Measurements from ENCODE around the gene RBM5.

Gene RBM5

DNA sequence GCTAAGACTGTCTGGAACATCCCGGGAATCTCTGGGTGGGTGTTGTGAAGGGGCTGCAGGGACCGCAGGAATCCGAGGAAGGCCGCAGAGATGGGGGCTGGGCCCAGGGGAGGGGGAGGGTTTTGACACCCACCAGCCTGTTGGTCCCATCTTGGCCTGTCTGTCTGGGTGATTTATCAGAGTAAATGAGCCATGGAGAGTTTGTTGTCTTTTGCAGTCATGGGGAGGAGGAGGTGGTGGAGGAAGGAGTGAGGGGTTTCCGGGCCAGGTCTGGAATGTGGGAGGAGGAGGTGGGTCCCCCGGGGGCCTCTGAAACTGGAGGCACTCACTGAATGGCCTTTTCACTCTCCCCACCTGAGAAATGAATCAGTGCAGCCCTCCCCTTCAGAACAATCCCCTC lies 77.9 kb downstream of the RBM5 start:
- Histone ChIP-seq H2BK120ac (ENCODE audit: insufficient read depth, low read length, poor library complexity) (no peak overlapping the region), H3K4ac (ENCODE audit: low read depth, low read length) (no peak overlapping the region), H3K4me3 (ENCODE audit: low read depth, low read length) (no peak overlapping the region), H3K23ac (ENCODE audit: low read length) (no peak overlapping the region), H3K9me3 (ENCODE audit: insufficient read depth, low read depth, low read length) (peaks cover 3% of the 10 kb centered on the region), H3K4me1 (ENCODE audit: control insufficient read depth in 1 of 2, insufficient read depth in 2 of 2, low read length in 2 of 2) (peaks cover 13 to 16% of the 10 kb centered on the region in 2 experiments), H3K79me1 (ENCODE audit: low read length) (peaks cover 2% of the 10 kb centered on the region), H4K12ac (ENCODE audit: low read depth, low read length) (no peak overlapping the region), H3K4me2 (ENCODE audit: low read length) (no peak overlapping the region), H3K36me3 (ENCODE audit: control insufficient read depth in 1 of 2, insufficient read depth in 2 of 2, low read length in 2 of 2) (peaks cover 6 to 12% of the 10 kb centered on the region in 2 experiments), H2BK5ac (ENCODE audit: low read depth, low read length, poor library complexity) (no peak overlapping the region), H3K79me2 (ENCODE audit: control insufficient read depth, insufficient read depth, low read length, poor library complexity) (no peaks in the 10 kb centered on the region), H2BK12ac (ENCODE audit: low read length) (no peak overlapping the region), H2AFZ (ENCODE audit: insufficient read depth, low read length, poor library complexity) (no peak overlapping the region), H3K14ac (ENCODE audit: low read length) (no peak overlapping the region), H4K8ac (ENCODE audit: low read depth, low read length) (no peak overlapping the region), H3K27me3 (ENCODE audit: insufficient read depth, low read length) (no peaks in the 10 kb centered on the region), H3K18ac (ENCODE audit: low read length) (no peak overlapping the region), H3K27ac (ENCODE audit: low read depth, low read length) (no peak overlapping the region), H2AK5ac (ENCODE audit: low read length) (no peak overlapping the region), H3K9ac (ENCODE audit: low read length) (no peak overlapping the region), H4K91ac (ENCODE audit: low read depth, low read length) (no peak overlapping the region)
- WGBS (ENCODE audit: extremely low coverage, insufficient coverage, insufficient read length): no CpG with 5 or more reads among the region's 6 CpGs
- no peak for DNase-seq

DNA sequence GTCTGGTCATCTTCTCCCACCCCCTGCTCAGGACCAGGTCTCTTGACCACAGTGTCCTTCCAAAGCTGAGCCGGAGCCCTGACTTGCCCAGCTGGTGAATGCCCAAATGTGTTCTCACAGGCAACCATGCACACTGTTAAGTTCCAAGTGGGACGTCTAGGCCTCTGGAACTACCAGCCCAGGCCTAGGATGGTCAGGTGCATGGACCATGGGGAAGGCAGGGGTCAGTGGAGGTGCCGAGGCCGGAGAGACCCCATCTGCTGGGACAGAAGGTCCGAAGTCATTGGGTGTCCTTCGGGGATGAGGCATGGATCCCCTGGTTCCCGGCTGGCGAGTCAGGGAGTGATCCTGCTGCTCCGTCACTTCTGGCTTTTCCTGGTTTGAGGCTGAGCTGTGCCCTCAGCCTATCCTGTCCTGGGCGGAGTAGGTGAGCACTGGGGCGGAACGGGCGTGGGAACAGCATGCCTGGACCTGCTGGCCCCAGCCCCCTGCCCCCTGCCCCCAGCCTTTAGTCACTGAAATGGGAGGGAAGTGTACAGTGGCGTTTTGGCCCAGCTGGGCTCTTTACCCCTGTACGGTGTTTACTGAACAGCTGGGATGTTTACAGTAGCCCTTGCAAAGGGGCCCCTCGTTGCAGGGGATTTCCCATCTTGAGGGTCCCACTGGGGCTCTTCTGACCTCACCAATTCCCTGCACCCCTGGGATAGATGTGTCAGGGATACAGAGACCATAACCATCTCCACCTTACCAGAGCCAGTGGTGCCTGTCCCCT lies 78.5 kb downstream of the RBM5 start:
- peaks cover 1% of the 10 kb centered on the region for H3K9me3 ChIP-seq (ENCODE audit: insufficient read depth, low read depth, low read length)
- H4K91ac ChIP-seq (ENCODE audit: low read depth, low read length): no peak overlapping the region
- H3K9ac ChIP-seq (ENCODE audit: low read length): no peak overlapping the region
- no peak overlapping the region for H3K4ac ChIP-seq (ENCODE audit: low read depth, low read length)
- no peak overlapping the region for H3K18ac ChIP-seq (ENCODE audit: low read length)
- H3K4me2 ChIP-seq (ENCODE audit: low read length): no peak overlapping the region
- peaks cover 4 to 7% of the 10 kb centered on the region in 2 experiments for H3K36me3 ChIP-seq (ENCODE audit: control insufficient read depth in 1 of 2, insufficient read depth in 2 of 2, low read length in 2 of 2)
- no peak for DNase-seq
- H3K4me1 ChIP-seq (ENCODE audit: control insufficient read depth in 1 of 2, insufficient read depth in 2 of 2, low read length in 2 of 2): peaks cover 13 to 16% of the 10 kb centered on the region in 2 experiments
- H2AFZ ChIP-seq (ENCODE audit: insufficient read depth, low read length, poor library complexity): no peak overlapping the region
- no peak overlapping the region for H2AK5ac ChIP-seq (ENCODE audit: low read length)
- WGBS (ENCODE audit: extremely low coverage, insufficient coverage, insufficient read length): no CpG with 5 or more reads among the region's 16 CpGs
- no peaks in the 10 kb centered on the region for H3K27me3 ChIP-seq (ENCODE audit: insufficient read depth, low read length)
- H3K14ac ChIP-seq (ENCODE audit: low read length): no peak overlapping the region
- no peak overlapping the region for H2BK120ac ChIP-seq (ENCODE audit: insufficient read depth, low read length, poor library complexity)
- H2BK12ac ChIP-seq (ENCODE audit: low read length): no peak overlapping the region
- H3K27ac ChIP-seq (ENCODE audit: low read depth, low read length): no peak overlapping the region
- H3K23ac ChIP-seq (ENCODE audit: low read length): no peak overlapping the region
- H3K4me3 ChIP-seq (ENCODE audit: low read depth, low read length): no peak overlapping the region
- no peak overlapping the region for H4K8ac ChIP-seq (ENCODE audit: low read depth, low read length)
- peaks cover 2% of the 10 kb centered on the region for H3K79me1 ChIP-seq (ENCODE audit: low read length)
- H2BK5ac ChIP-seq (ENCODE audit: low read depth, low read length, poor library complexity): no peak overlapping the region
- H3K79me2 ChIP-seq (ENCODE audit: control insufficient read depth, insufficient read depth, low read length, poor library complexity): no peaks in the 10 kb centered on the region
- no peak overlapping the region for H4K12ac ChIP-seq (ENCODE audit: low read depth, low read length)

DNA sequence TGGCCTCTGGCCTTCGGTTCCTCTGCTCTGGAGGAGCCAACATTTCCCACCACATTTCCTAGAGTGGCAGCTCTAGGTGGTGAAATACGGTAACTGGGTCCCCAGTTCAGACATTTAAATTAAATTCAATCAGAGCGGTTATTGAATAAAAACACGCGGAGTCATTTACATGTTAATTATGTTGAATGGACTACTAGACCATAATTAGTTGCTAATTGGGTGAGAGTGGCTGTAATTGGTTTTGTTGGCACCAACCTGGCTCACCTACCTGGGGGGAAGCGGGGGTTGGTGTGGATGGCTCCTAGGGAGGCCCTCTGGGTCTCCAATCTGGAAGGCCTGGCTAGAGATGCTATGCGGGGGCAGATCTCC lies 79.1 kb downstream of the RBM5 start:
- no peak overlapping the region for H4K12ac ChIP-seq (ENCODE audit: low read depth, low read length)
- no peak overlapping the region for H3K9ac ChIP-seq (ENCODE audit: low read length)
- no peak overlapping the region for H2AFZ ChIP-seq (ENCODE audit: insufficient read depth, low read length, poor library complexity)
- no peak overlapping the region for H4K91ac ChIP-seq (ENCODE audit: low read depth, low read length)
- H2BK12ac ChIP-seq (ENCODE audit: low read length): no peak overlapping the region
- no peak overlapping the region for H3K4me2 ChIP-seq (ENCODE audit: low read length)
- no peak overlapping the region for H2AK5ac ChIP-seq (ENCODE audit: low read length)
- no peak overlapping the region for H4K8ac ChIP-seq (ENCODE audit: low read depth, low read length)
- H3K4me1 ChIP-seq (ENCODE audit: control insufficient read depth in 1 of 2, insufficient read depth in 2 of 2, low read length in 2 of 2): peaks cover 13 to 16% of the 10 kb centered on the region in 2 experiments
- no peak overlapping the region for H2BK5ac ChIP-seq (ENCODE audit: low read depth, low read length, poor library complexity)
- H3K27me3 ChIP-seq (ENCODE audit: insufficient read depth, low read length): no peaks in the 10 kb centered on the region
- no peak overlapping the region for H2BK120ac ChIP-seq (ENCODE audit: insufficient read depth, low read length, poor library complexity)
- H3K18ac ChIP-seq (ENCODE audit: low read length): no peak overlapping the region
- H3K79me1 ChIP-seq (ENCODE audit: low read length): peaks cover 2% of the 10 kb centered on the region
- no peak overlapping the region for H3K4me3 ChIP-seq (ENCODE audit: low read depth, low read length)
- peaks cover 4 to 5% of the 10 kb centered on the region in 2 experiments for H3K36me3 ChIP-seq (ENCODE audit: control insufficient read depth in 1 of 2, insufficient read depth in 2 of 2, low read length in 2 of 2)
- no peak for DNase-seq
- H3K27ac ChIP-seq (ENCODE audit: low read depth, low read length): no peak overlapping the region
- H3K14ac ChIP-seq (ENCODE audit: low read length): no peak overlapping the region
- H3K9me3 ChIP-seq (ENCODE audit: insufficient read depth, low read depth, low read length): peaks cover 1% of the 10 kb centered on the region
- no CpG with 5 or more reads among the region's 7 CpGs for WGBS (ENCODE audit: extremely low coverage, insufficient coverage, insufficient read length)
- H3K79me2 ChIP-seq (ENCODE audit: control insufficient read depth, insufficient read depth, low read length, poor library complexity): no peaks in the 10 kb centered on the region
- no peak overlapping the region for H3K23ac ChIP-seq (ENCODE audit: low read length)
- no peak overlapping the region for H3K4ac ChIP-seq (ENCODE audit: low read depth, low read length)

GRCh38 chr3:50168388-50168787 lies 79.7 kb downstream of the RBM5 start:
- H3K4ac ChIP-seq (ENCODE audit: low read depth, low read length): no peak overlapping the region
- no peak overlapping the region for H2AFZ ChIP-seq (ENCODE audit: insufficient read depth, low read length, poor library complexity)
- no peak overlapping the region for H3K27ac ChIP-seq (ENCODE audit: low read depth, low read length)
- H2BK120ac ChIP-seq (ENCODE audit: insufficient read depth, low read length, poor library complexity): no peak overlapping the region
- H3K23ac ChIP-seq (ENCODE audit: low read length): no peak overlapping the region
- H3K14ac ChIP-seq (ENCODE audit: low read length): no peak overlapping the region
- no peak overlapping the region for H3K4me2 ChIP-seq (ENCODE audit: low read length)
- H2AK5ac ChIP-seq (ENCODE audit: low read length): no peak overlapping the region
- H3K9me3 ChIP-seq (ENCODE audit: insufficient read depth, low read depth, low read length): peaks cover 1% of the 10 kb centered on the region
- no peak overlapping the region for H2BK12ac ChIP-seq (ENCODE audit: low read length)
- peaks cover 2% of the 10 kb centered on the region for H3K79me1 ChIP-seq (ENCODE audit: low read length)
- DNase-seq: no peak
- no peaks in the 10 kb centered on the region for H3K27me3 ChIP-seq (ENCODE audit: insufficient read depth, low read length)
- H3K9ac ChIP-seq (ENCODE audit: low read length): no peak overlapping the region
- no CpG with 5 or more reads among the region's 9 CpGs for WGBS (ENCODE audit: extremely low coverage, insufficient coverage, insufficient read length)
- H3K4me3 ChIP-seq (ENCODE audit: low read depth, low read length): no peak overlapping the region
- H4K91ac ChIP-seq (ENCODE audit: low read depth, low read length): no peak overlapping the region
- H3K18ac ChIP-seq (ENCODE audit: low read length): no peak overlapping the region
- peaks cover 2 to 4% of the 10 kb centered on the region in 2 experiments for H3K36me3 ChIP-seq (ENCODE audit: control insufficient read depth in 1 of 2, insufficient read depth in 2 of 2, low read length in 2 of 2)
- no peaks in the 10 kb centered on the region for H3K79me2 ChIP-seq (ENCODE audit: control insufficient read depth, insufficient read depth, low read length, poor library complexity)
- no peak overlapping the region for H4K8ac ChIP-seq (ENCODE audit: low read depth, low read length)
- H4K12ac ChIP-seq (ENCODE audit: low read depth, low read length): no peak overlapping the region
- H3K4me1 ChIP-seq (ENCODE audit: control insufficient read depth in 1 of 2, insufficient read depth in 2 of 2, low read length in 2 of 2): peaks cover 13 to 16% of the 10 kb centered on the region in 2 experiments
- H2BK5ac ChIP-seq (ENCODE audit: low read depth, low read length, poor library complexity): no peak overlapping the region

Data from trophoblast cell (in vitro differentiated cells and primary cell).